Panc1 (cell line): ENCODE measurements around the gene AGAP1.

Experiments used
- POLR2AphosphoS5 ChIP-seq: IDR thresholded peaks from 2 replicates; pipeline ENCODE4 v1.6.1; 2012; ENCODE audit warnings: mild to moderate bottlenecking, low read depth, low read length, moderate library complexity
- SIN3A ChIP-seq: IDR thresholded peaks from 2 replicates; pipeline ENCODE4 v1.6.1; 2012; ENCODE audit warnings: low read depth, mild to moderate bottlenecking, low read length, moderate library complexity, borderline replicate concordance; ENCODE audit not compliant: insufficient read depth
- TF ChIP-seq, protein P1 (sequence below): fragments of 450-650 bp; IDR thresholded peaks from 2 replicates; pipeline ENCODE4 v1.5.1; 2017; ENCODE audit warnings: mild to moderate bottlenecking
- TF ChIP-seq, protein P2 (sequence below), 2 experiments: IDR thresholded peaks; 2 replicates each; pipeline ENCODE4 v1.6.1; 2011 to 2012; ENCODE audit warnings: low read depth in 2 of 2, control low read depth in 1 of 2, low read length in 1 of 2, mild to moderate bottlenecking in 1 of 2, moderate library complexity in 1 of 2; ENCODE audit not compliant: insufficient read depth in 1 of 2

DNA sequence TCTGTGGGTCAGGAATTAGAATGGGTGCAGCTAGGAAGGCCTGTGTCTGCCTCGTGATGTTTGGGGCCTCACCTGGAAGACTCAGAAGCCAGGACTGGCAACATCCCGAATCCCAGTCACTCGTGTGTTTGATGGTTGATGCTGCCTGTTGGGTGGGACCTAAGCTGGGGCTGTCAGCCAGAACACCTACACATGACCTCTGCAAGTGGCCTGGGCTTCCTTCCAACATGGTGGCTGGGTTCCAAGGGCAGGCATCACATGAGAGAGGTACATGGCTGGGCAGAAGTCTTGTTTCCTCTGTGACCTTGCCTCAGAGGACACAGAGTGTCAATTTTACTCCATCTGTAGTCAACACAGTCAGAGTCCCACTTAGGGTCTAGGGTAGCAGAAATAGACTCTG lies 496.5 kb downstream of the AGAP1 start:
- TF ChIP-seq, protein P1, sequence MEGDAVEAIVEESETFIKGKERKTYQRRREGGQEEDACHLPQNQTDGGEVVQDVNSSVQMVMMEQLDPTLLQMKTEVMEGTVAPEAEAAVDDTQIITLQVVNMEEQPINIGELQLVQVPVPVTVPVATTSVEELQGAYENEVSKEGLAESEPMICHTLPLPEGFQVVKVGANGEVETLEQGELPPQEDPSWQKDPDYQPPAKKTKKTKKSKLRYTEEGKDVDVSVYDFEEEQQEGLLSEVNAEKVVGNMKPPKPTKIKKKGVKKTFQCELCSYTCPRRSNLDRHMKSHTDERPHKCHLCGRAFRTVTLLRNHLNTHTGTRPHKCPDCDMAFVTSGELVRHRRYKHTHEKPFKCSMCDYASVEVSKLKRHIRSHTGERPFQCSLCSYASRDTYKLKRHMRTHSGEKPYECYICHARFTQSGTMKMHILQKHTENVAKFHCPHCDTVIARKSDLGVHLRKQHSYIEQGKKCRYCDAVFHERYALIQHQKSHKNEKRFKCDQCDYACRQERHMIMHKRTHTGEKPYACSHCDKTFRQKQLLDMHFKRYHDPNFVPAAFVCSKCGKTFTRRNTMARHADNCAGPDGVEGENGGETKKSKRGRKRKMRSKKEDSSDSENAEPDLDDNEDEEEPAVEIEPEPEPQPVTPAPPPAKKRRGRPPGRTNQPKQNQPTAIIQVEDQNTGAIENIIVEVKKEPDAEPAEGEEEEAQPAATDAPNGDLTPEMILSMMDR, result no peak
- TF ChIP-seq, protein P2, sequence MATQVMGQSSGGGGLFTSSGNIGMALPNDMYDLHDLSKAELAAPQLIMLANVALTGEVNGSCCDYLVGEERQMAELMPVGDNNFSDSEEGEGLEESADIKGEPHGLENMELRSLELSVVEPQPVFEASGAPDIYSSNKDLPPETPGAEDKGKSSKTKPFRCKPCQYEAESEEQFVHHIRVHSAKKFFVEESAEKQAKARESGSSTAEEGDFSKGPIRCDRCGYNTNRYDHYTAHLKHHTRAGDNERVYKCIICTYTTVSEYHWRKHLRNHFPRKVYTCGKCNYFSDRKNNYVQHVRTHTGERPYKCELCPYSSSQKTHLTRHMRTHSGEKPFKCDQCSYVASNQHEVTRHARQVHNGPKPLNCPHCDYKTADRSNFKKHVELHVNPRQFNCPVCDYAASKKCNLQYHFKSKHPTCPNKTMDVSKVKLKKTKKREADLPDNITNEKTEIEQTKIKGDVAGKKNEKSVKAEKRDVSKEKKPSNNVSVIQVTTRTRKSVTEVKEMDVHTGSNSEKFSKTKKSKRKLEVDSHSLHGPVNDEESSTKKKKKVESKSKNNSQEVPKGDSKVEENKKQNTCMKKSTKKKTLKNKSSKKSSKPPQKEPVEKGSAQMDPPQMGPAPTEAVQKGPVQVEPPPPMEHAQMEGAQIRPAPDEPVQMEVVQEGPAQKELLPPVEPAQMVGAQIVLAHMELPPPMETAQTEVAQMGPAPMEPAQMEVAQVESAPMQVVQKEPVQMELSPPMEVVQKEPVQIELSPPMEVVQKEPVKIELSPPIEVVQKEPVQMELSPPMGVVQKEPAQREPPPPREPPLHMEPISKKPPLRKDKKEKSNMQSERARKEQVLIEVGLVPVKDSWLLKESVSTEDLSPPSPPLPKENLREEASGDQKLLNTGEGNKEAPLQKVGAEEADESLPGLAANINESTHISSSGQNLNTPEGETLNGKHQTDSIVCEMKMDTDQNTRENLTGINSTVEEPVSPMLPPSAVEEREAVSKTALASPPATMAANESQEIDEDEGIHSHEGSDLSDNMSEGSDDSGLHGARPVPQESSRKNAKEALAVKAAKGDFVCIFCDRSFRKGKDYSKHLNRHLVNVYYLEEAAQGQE (IDR thresholded peaks at IDR 0.05; ENCODE audit: insufficient read depth in 1 of 2, low read depth in 2 of 2, low read length in 1 of 2), result no peak
- no peak for TF ChIP-seq POLR2AphosphoS5
- no peak for TF ChIP-seq SIN3A
